Measurements from ENCODE around the gene GOLGA3.

GOLGA3 gene

DNA sequence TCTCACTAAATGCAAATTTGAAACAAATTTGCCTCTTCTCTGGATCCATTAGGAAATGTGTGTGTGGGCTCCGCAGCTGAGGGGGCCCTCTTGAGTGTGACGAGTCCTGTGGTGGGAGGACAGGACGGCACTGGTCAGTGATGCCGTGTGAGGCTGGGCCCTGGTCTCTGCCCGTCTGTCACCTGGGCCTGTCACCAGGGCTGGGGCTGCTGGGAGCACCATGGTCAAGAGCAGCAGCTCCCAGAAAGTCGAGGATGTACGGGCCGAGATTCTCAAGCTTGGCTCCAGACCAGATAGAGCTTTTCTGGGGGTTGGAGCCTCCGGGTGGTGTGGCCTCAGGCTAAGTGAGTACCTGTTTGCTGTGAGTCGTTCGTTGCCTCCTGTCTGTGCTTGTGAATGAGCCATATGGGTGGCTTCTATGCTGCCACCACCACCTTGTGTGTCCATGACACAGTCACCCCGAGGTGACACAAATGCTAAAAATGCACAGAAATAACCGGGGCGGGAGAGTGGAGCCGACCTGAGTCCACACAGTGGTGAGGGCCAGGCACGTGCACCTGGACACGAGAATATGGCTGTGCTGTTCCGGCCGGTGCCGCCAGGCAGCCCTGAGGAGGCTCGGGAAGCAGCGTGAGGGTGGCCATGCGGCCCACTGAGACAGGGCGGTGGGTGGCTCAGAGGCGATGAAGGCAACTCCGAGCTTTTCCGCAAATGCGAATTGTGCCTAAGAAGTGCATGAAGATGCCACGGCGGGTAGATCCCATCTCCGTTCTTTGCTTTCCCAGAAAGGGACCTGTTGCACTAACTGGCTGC lies 109.3 kb downstream of the GOLGA3 start:
- no peak for DNase-seq (ENCODE audit: low read depth)
